HFFc6 (cell line): ENCODE results near the gene STK33. TPM values are rescaled to one million over a fixed set of nuclear protein-coding genes. Genes with fewer than 3 reads are reported as not detected.

Experiments
- DNase-seq: peaks from one replicate; pipeline ENCODE4 v3.0.0-alpha.2; 2018
- H3K27ac Mint-ChIP-seq: 2 replicates; pipeline ENCODE4 v1.8.0; 2020; ENCODE audit warnings: mild to moderate bottlenecking, mixed read lengths
- H3K27me3 Mint-ChIP-seq: 2 replicates; pipeline ENCODE4 v1.8.0; 2021; ENCODE audit warnings: mild to moderate bottlenecking, moderate library complexity, mixed read lengths; ENCODE audit not compliant: insufficient read depth
- H3K36me3 Mint-ChIP-seq: 2 replicates; pipeline ENCODE4 v1.8.0; 2021; ENCODE audit warnings: low read depth, mixed read lengths
- H3K4me1 Mint-ChIP-seq: 2 replicates; pipeline ENCODE4 v1.8.0; 2020; ENCODE audit warnings: low read depth, mixed read lengths
- H3K4me3 Mint-ChIP-seq: 2 replicates; pipeline ENCODE4 v1.8.0; 2020; ENCODE audit warnings: mild to moderate bottlenecking, moderate library complexity, mixed read lengths
- H3K9me3 Mint-ChIP-seq: 2 replicates; pipeline ENCODE4 v1.8.0; 2020; ENCODE audit warnings: mild to moderate bottlenecking, mixed read lengths
- total RNA-seq, 6 experiments: library from RNA; stranded (reverse); fragmentation: NEBNext Ultra II Directional; extraction: Animal tissue kit (Norgen Biotek cat#: 25700); gene quantifications; 2 replicates in 1 of 6; 3 replicates in 5 of 6; pipeline ENCODE4 v1.2.3, GENCODE V29; 2021
- TF ChIP-seq, protein P1 (sequence below): fragments of 200-600 bp; sonication (generic); IDR thresholded peaks from 2 replicates; pipeline ENCODE4 v1.5.0; 2021; ENCODE audit warnings: antibody characterized with exemption, mild to moderate bottlenecking

The STK33 gene
- total RNA-seq, 6 experiments from 2014 or later: 0.73 to 4.0 (median 3.8) TPM; not detected in 1

- TF ChIP-seq, protein P1, sequence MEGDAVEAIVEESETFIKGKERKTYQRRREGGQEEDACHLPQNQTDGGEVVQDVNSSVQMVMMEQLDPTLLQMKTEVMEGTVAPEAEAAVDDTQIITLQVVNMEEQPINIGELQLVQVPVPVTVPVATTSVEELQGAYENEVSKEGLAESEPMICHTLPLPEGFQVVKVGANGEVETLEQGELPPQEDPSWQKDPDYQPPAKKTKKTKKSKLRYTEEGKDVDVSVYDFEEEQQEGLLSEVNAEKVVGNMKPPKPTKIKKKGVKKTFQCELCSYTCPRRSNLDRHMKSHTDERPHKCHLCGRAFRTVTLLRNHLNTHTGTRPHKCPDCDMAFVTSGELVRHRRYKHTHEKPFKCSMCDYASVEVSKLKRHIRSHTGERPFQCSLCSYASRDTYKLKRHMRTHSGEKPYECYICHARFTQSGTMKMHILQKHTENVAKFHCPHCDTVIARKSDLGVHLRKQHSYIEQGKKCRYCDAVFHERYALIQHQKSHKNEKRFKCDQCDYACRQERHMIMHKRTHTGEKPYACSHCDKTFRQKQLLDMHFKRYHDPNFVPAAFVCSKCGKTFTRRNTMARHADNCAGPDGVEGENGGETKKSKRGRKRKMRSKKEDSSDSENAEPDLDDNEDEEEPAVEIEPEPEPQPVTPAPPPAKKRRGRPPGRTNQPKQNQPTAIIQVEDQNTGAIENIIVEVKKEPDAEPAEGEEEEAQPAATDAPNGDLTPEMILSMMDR: no peak
- Mint-ChIP-seq H3K27me3 (peaks cover 27% of the 10 kb centered on the region), H3K36me3 (no peaks in the 10 kb centered on the region), H3K27ac (no peak overlapping the region), H3K9me3 (no peaks in the 10 kb centered on the region), H3K4me3 (peak overlapping the region; percentile 78), H3K4me1 (peaks cover 4% of the 10 kb centered on the region; the same call in 1 of the 2 replicates)
- DNase-seq: no peak
Measured at GRCh38 chr11:8593455-8593854, 573 bp downstream of the STK33 start.

DNA sequence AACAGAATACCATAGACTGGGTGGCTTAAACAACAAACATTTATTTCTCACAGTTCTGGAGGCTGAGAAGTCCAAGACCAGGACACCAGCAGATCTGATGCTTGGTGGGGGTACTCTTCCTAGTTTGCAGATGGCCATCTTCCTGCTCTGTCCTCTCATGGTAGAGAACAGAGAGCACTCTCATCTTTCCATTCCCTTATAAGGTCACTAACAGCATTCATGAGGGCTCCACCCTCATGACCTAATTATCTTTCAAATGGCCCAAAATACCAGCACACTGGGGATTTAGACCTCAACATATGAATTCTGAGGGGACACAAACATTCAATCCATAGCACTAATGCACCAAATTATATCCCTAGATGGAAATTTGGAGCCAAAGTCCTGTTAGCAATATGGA is 6.1 kb downstream of the STK33 start:
- TF ChIP-seq, protein P1: no peak

GRCh38 chr11:8586805-8587204 is 7.2 kb downstream of the STK33 start:
- no peaks in the 10 kb centered on the region for H3K9me3 Mint-ChIP-seq
- H3K4me1 Mint-ChIP-seq: peaks cover 21% of the 10 kb centered on the region
- no peak for DNase-seq
- no peaks in the 10 kb centered on the region for H3K36me3 Mint-ChIP-seq
- H3K27me3 Mint-ChIP-seq: peaks cover 10% of the 10 kb centered on the region
- no peak overlapping the region for H3K4me3 Mint-ChIP-seq
- TF ChIP-seq, protein P1: no peak
- H3K27ac Mint-ChIP-seq: no peak overlapping the region

More for the DNA sequence above, 6.1 kb downstream of the STK33 start:
- Mint-ChIP-seq H3K4me1 (peaks cover 21% of the 10 kb centered on the region), H3K36me3 (no peaks in the 10 kb centered on the region), H3K4me3 (no peak overlapping the region), H3K27me3 (peaks cover 7% of the 10 kb centered on the region), H3K9me3 (no peaks in the 10 kb centered on the region), H3K27ac (no peak overlapping the region)
- DNase-seq: no peak

DNA sequence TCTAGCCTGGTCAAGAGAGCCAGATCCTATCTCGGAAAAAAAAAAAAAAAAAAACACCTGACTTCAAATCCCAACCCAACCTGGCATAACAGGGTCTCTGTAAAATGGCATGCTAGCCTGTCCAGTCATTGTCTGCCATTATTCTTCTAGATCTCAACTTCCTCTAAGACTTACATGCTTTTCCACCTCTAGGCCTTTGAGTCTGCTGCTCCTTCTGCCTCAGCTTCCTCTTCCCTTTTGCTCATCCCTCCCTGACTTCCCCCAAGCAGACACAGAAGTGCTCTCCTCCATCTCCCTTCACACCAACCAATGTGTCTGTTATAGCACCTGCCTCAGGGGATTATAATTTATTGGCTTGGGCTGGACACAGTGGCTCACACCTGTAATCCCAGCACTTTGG is 7.8 kb downstream of the STK33 start:
- Mint-ChIP-seq H3K9me3 (no peaks in the 10 kb centered on the region), H3K4me1 (peaks cover 21% of the 10 kb centered on the region), H3K4me3 (no peak overlapping the region), H3K27ac (no peak overlapping the region), H3K27me3 (peaks cover 8% of the 10 kb centered on the region; the same call in 1 of the 2 replicates), H3K36me3 (no peaks in the 10 kb centered on the region)
- DNase-seq: no peak
- TF ChIP-seq, protein P1: no peak

GRCh38 chr11:8584511-8584910 is 9.5 kb downstream of the STK33 start:
- TF ChIP-seq, protein P1: no peak
- no peak for DNase-seq
- H3K4me3 Mint-ChIP-seq: no peak overlapping the region
- no peaks in the 10 kb centered on the region for H3K36me3 Mint-ChIP-seq
- H3K9me3 Mint-ChIP-seq: no peaks in the 10 kb centered on the region
- H3K27me3 Mint-ChIP-seq: peaks cover 6% of the 10 kb centered on the region; the same call in 1 of the 2 replicates
- no peak overlapping the region for H3K27ac Mint-ChIP-seq
- peaks cover 21% of the 10 kb centered on the region for H3K4me1 Mint-ChIP-seq

GRCh38 chr11:8584082-8584481 is 9.9 kb downstream of the STK33 start:
- TF ChIP-seq, protein P1: no peak
- Mint-ChIP-seq H3K4me1 (peaks cover 21% of the 10 kb centered on the region), H3K27ac (no peak overlapping the region), H3K4me3 (no peak overlapping the region), H3K36me3 (no peaks in the 10 kb centered on the region), H3K9me3 (no peaks in the 10 kb centered on the region), H3K27me3 (peaks cover 6% of the 10 kb centered on the region; the same call in 1 of the 2 replicates)
- DNase-seq: no peak
